ENCODE results near the gene AQR. TPM values are rescaled to one million over a fixed set of nuclear protein-coding genes. Genes with fewer than 3 reads are reported as not detected.
"Not testable (repeated sequence)": the region's sequence is repeated elsewhere in the genome, so short reads cannot be mapped to it uniquely, and the experiment has no call there.

AQR gene
- total RNA-seq, 1 experiment from 2014 or later: 30.7 TPM

- Histone ChIP-seq H3K27me3 (ENCODE audit: insufficient read depth, low read length) (no peaks in the 10 kb centered on the region; the same call in 1 of the 2 replicates), H3K27ac (ENCODE audit: low read depth, low read length) (no peak overlapping the region), H3K9ac (ENCODE audit: low read length) (no peak overlapping the region), H3K9me3 (ENCODE audit: control insufficient read depth in 1 of 2, insufficient read depth in 1 of 2, low read depth in 1 of 2, low read length in 2 of 2) (no peaks in the 10 kb centered on the region), H3K4me3 (replicated peaks in 1 of 2; ENCODE audit: low read depth in 1 of 2, low read length in 2 of 2) (no peak overlapping the region), H3K9me2 (ENCODE audit: insufficient read depth) (no peaks in the 10 kb centered on the region), H3K4me2 (ENCODE audit: low read length) (no peak overlapping the region), H3K4me1 (ENCODE audit: control insufficient read depth in 1 of 2, insufficient read depth in 2 of 2, low read length in 2 of 2) (peaks cover 0 to 6% of the 10 kb centered on the region in 2 experiments; a peak in 1 of 4 replicates), H3K36me3 (ENCODE audit: control insufficient read depth in 1 of 2, insufficient read depth in 2 of 2, low read length in 2 of 2) (no peaks in the 10 kb centered on the region), H2AFZ (ENCODE audit: low read depth, low read length, poor library complexity, severe bottlenecking) (no peak overlapping the region), H4K20me1 (ENCODE audit: insufficient read depth) (no peaks in the 10 kb centered on the region), H3K79me2 (ENCODE audit: insufficient read depth, low read length) (no peaks in the 10 kb centered on the region)
- ChIA-PET RAD21 (ENCODE audit: low non-redundant PET in 1 of 2, low total read pairs in 2 of 2, uncharacterized antibody in 2 of 2, unreplicated experiment in 2 of 2) (no interaction called here), CTCF (no interaction called here), POLR2A (no interaction called here)
- BruUV-seq (replicated peaks): no TSS peak
- ATAC-seq (no peak), DNase-seq (ENCODE audit: low read depth, low spot score) (no peak)
- TF ChIP-seq YY1 (IDR thresholded peaks at IDR 0.05; ENCODE audit: extremely low read depth, insufficient replicate concordance, low read depth, low read length) (no peak), POLR2A (IDR thresholded peaks at IDR 0.05; ENCODE audit: borderline replicate concordance, extremely low read depth, insufficient read depth, insufficient read length) (no peak), ELF1 (IDR thresholded peaks at IDR 0.05; ENCODE audit: borderline replicate concordance, low read depth) (no peak), SIN3A (IDR thresholded peaks at IDR 0.05; ENCODE audit: low read depth) (no peak), JUND (IDR thresholded peaks at IDR 0.05) (no peak), EGR1 (IDR thresholded peaks at IDR 0.05; ENCODE audit: low read depth) (no peak), SRF (IDR thresholded peaks at IDR 0.05; ENCODE audit: low read depth) (no peak), ZFX (IDR thresholded peaks at IDR 0.05) (no peak), EZH2phosphoT487 (IDR thresholded peaks at IDR 0.05; ENCODE audit: borderline replicate concordance) (no peak), ZNF274 (IDR thresholded peaks at IDR 0.05; ENCODE audit: low read depth, low read length) (no peak), FOSL1 (IDR thresholded peaks at IDR 0.05; ENCODE audit: low read depth) (no peak), TCF7L2 (IDR thresholded peaks at IDR 0.05; ENCODE audit: borderline replicate concordance, extremely low read depth, insufficient read depth, insufficient read length) (no peak), CTCF (IDR thresholded peaks at IDR 0.05 in 2 of 3, conservative IDR thresholded peaks at IDR 0.05 in 1 of 3; ENCODE audit: borderline replicate concordance in 1 of 3, insufficient read depth in 1 of 3, low read depth in 2 of 3, low read length in 2 of 3) (no peak), RAD21 (IDR thresholded peaks at IDR 0.05; ENCODE audit: low read depth) (no peak), EZH2 (IDR thresholded peaks at IDR 0.05) (no peak), MAX (IDR thresholded peaks at IDR 0.05) (no peak), CBX3 (IDR thresholded peaks at IDR 0.05; ENCODE audit: low read depth) (no peak)
- intact Hi-C loops (cut with micrococcal nuclease): no loop called here
These were observed 161.5 kb downstream of the AQR start for GRCh38 chr15:34808016-34808415.

- H3K4me2 ChIP-seq (ENCODE audit: low read length); H3K9me2 ChIP-seq (ENCODE audit: insufficient read depth); H3K4me3 ChIP-seq (replicated peaks in 1 of 2; ENCODE audit: low read depth in 1 of 2, low read length in 2 of 2); H4K20me1 ChIP-seq (ENCODE audit: insufficient read depth); H3K79me2 ChIP-seq (ENCODE audit: insufficient read depth, low read length); H3K36me3 ChIP-seq (ENCODE audit: control insufficient read depth in 1 of 2, insufficient read depth in 2 of 2, low read length in 2 of 2); H3K9me3 ChIP-seq (ENCODE audit: control insufficient read depth in 1 of 2, insufficient read depth in 1 of 2, low read depth in 1 of 2, low read length in 2 of 2); H3K27me3 ChIP-seq (ENCODE audit: insufficient read depth, low read length); H3K9ac ChIP-seq (ENCODE audit: low read length); BruUV-seq (replicated peaks); H3K4me1 ChIP-seq (ENCODE audit: control insufficient read depth in 1 of 2, insufficient read depth in 2 of 2, low read length in 2 of 2); RAD21 ChIA-PET (ENCODE audit: low non-redundant PET in 1 of 2, low total read pairs in 2 of 2, uncharacterized antibody in 2 of 2, unreplicated experiment in 2 of 2); intact Hi-C loops (cut with micrococcal nuclease); H2AFZ ChIP-seq (ENCODE audit: low read depth, low read length, poor library complexity, severe bottlenecking); DNase-seq (ENCODE audit: low read depth, low spot score); ATAC-seq; CTCF ChIA-PET; POLR2A ChIA-PET; H3K27ac ChIP-seq (ENCODE audit: low read depth, low read length): not testable (repeated sequence)
These were observed 162.3 kb downstream of the AQR start for GRCh38 chr15:34807241-34807640.
